BE2C (cell line): Measurements from ENCODE around the gene DAPK2.

Experiments used
- DNase-seq: peaks from one replicate; pipeline ENCODE4 v3.0.0-alpha.2; 2020
- H3K27me3 ChIP-seq: fragments of 250-450 bp; sonication (Bioruptor Pico); 2 replicates; pipeline ENCODE4 v1.5.1; 2020; ENCODE audit warnings: mild to moderate bottlenecking
- H3K36me3 ChIP-seq: fragments of 250-450 bp; sonication (Bioruptor Pico); 2 replicates; pipeline ENCODE4 v1.5.1; 2020; ENCODE audit warnings: mild to moderate bottlenecking
- H3K4me1 ChIP-seq: fragments of 250-450 bp; sonication (Bioruptor Pico); 2 replicates; pipeline ENCODE4 v1.5.1; 2020
- H3K4me3 ChIP-seq: 2 replicates; pipeline ENCODE4 v1.5.1; 2011; ENCODE audit warnings: low read depth, low read length
- H3K9me3 ChIP-seq: fragments of 250-450 bp; sonication (Bioruptor Pico); 2 replicates; pipeline ENCODE4 v1.5.1; 2020
- CTCF ChIP-seq: IDR thresholded peaks from 2 replicates; pipeline ENCODE4 v1.5.1; 2012; ENCODE audit warnings: mild to moderate bottlenecking, low read depth, low read length

Gene DAPK2

GRCh38 chr15:64030123-64030522, 16.2 kb downstream of the DAPK2 start:
- no peaks in the 10 kb centered on the region for H3K27me3 ChIP-seq
- H3K36me3 ChIP-seq: no peaks in the 10 kb centered on the region
- H3K4me3 ChIP-seq: no peak overlapping the region
- no peaks in the 10 kb centered on the region for H3K4me1 ChIP-seq
- DNase-seq: no peak
- no peaks in the 10 kb centered on the region for H3K9me3 ChIP-seq
- TF ChIP-seq CTCF: no peak

- Histone ChIP-seq H3K9me3 (no peaks in the 10 kb centered on the region), H3K27me3 (no peaks in the 10 kb centered on the region), H3K4me3 (no peak overlapping the region), H3K4me1 (no peaks in the 10 kb centered on the region), H3K36me3 (no peaks in the 10 kb centered on the region)
- TF ChIP-seq CTCF: no peak
- no peak for DNase-seq
Measured at GRCh38 chr15:64029633-64030032, 16.7 kb downstream of the DAPK2 start.

DNA sequence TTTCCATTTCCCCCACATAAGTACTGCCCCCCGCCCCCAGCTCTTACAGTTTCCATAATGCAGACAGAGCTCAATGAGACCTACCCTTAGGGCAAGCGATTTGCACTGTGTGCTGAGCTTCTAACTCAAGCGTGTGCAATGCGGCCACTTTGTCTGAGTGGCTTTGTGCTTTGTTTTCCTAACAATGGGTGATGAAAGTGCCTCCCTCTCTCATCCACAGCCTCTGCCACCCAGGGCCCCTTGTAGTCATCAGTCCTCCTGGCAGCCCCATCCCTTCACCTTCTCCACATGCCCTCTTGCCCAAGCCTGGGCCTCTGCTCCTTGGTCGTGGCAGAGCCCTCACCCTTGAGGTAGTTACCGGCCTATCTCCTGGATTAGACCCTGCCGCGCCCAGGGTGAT, 17.2 kb downstream of the DAPK2 start:
- no peak overlapping the region for H3K4me3 ChIP-seq
- no peak for TF ChIP-seq CTCF
- no peaks in the 10 kb centered on the region for H3K36me3 ChIP-seq
- DNase-seq: no peak
- no peaks in the 10 kb centered on the region for H3K9me3 ChIP-seq
- no peaks in the 10 kb centered on the region for H3K4me1 ChIP-seq
- H3K27me3 ChIP-seq: no peaks in the 10 kb centered on the region

DNA sequence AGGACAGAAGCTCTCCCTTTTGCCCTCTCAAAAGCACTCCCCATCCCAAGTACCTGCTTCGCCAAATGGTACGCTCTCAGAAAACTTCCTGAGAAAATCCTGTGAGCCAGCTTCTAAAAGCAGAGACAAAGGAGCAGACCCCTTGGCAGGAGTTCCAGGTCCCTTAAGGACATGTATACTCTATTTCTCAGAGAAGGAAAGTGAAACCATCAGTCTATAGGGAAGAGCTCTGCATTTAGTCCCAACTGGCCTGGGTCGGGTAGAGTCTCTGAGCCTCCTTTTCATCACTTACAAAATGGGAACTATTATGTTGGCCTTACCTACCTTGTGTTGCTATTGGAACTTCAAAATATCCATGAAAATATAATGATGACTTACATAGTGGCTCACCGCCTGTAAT, 19.7 kb downstream of the DAPK2 start:
- Histone ChIP-seq H3K4me1 (no peaks in the 10 kb centered on the region), H3K4me3 (no peak overlapping the region), H3K36me3 (no peaks in the 10 kb centered on the region), H3K9me3 (no peaks in the 10 kb centered on the region), H3K27me3 (no peaks in the 10 kb centered on the region)
- TF ChIP-seq CTCF: no peak
- DNase-seq: no peak

- no peaks in the 10 kb centered on the region for H3K4me1 ChIP-seq
- no peaks in the 10 kb centered on the region for H3K9me3 ChIP-seq
- H3K4me3 ChIP-seq: no peak overlapping the region
- TF ChIP-seq CTCF: no peak
- H3K27me3 ChIP-seq: no peaks in the 10 kb centered on the region
- no peak for DNase-seq
- no peaks in the 10 kb centered on the region for H3K36me3 ChIP-seq
Measured at GRCh38 chr15:64024172-64025050, 21.9 kb downstream of the DAPK2 start.

DNA sequence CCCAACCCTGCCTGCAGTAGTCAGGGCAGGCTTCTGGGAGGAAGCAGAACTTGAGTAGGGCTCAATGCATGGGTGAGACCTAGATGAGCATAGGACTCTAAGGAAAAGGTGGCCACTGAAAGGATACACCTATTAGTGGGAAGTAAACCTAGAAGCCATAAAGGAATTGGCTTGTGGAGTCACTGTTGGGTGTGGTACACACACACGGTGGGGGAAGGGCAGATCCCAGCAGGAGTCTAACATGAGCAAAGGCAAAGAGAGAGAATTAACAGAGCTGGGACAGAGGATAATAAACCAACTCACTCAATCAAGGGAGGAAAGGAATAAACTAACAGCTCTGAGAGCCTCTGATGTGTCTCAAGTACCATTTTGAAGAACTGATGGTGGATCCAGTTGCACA, 23.1 kb downstream of the DAPK2 start:
- no peak for DNase-seq
- no peaks in the 10 kb centered on the region for H3K9me3 ChIP-seq
- H3K36me3 ChIP-seq: no peaks in the 10 kb centered on the region
- no peak for TF ChIP-seq CTCF
- H3K27me3 ChIP-seq: no peaks in the 10 kb centered on the region
- H3K4me3 ChIP-seq: no peak overlapping the region
- no peaks in the 10 kb centered on the region for H3K4me1 ChIP-seq
